T1000 (cell line): Measurements from ENCODE around the gene CNTRL.
"Not testable (repeated sequence)": the region's sequence is repeated elsewhere in the genome, so short reads cannot be mapped to it uniquely, and the experiment has no call there.

Source experiments
- DNase-seq: peaks from one replicate; lab custom pipeline; 2025; ENCODE audit warnings: mixed read lengths; lab: John Stamatoyannopoulos, UW

Gene CNTRL

DNA sequence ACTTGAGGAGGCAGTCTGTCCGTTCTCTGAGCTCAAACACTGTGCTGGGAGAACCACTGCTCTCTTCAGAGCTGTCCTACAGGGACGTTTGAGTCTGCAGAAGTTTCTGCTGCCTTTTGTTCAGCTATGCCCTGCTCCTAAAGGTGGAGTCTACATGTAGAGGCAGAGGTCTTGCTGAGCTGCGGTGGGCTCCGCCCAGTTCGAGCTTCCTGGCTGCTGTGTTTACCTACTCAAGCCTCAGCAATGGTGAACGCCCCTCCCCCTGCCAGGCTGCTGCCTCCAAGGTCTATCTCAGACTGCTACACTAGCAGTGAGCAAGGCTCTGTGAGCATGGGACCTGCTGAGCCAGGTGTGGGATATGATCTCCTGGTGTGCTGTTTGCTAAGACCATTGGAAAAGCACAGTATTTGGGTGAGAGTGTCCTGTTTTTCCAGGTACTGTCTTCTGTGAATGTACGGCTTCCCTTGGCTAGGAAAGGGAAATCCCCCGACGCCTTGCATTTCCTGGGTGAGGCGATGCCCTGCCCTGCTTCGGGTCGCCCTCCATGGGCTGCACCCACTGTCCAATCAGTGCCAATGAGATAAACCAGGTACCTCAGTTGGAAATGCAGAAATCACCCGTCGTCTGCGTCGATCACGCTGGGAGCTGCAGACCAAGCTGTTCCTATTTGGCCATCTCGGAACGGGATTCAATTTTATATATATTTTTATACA lies 58.5 kb downstream of the CNTRL start:
- no peak for DNase-seq

DNA sequence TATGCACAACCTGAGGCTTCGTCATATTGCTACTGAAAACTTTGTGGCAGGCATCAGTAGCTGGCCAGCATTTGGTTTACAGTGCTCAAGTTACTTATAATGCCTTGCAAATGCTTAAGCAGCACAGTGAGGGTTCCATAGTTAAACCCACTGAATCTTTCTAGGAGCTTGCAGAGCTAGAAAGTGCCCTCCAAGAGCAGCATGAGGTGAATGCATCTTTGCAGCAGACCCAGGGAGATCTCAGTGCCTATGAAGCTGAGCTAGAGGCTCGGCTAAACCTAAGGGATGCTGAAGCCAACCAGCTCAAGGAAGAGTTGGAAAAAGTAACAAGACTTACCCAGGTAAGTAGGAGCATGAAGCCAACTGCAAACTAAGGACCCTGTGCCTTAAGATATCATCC lies 60.9 kb downstream of the CNTRL start:
- DNase-seq = no peak

DNA sequence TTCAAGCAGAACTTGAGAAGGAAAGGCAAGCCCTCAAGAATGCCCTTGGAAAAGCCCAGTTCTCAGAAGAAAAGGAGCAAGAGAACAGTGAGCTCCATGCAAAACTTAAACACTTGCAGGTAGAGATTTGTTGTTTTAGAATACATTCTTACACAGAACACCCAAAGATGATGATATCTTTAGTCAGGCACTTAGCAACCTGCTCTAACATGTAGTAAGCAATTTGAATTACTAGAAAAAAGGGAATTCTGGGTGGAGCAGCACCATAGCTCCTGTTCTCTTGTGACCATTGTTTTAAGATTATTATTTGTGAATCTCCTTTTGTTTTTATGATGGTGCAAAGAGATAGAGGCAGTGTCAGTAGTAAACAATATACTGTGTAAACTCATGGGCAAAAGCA lies 63.8 kb downstream of the CNTRL start:
- no peak for DNase-seq

DNA sequence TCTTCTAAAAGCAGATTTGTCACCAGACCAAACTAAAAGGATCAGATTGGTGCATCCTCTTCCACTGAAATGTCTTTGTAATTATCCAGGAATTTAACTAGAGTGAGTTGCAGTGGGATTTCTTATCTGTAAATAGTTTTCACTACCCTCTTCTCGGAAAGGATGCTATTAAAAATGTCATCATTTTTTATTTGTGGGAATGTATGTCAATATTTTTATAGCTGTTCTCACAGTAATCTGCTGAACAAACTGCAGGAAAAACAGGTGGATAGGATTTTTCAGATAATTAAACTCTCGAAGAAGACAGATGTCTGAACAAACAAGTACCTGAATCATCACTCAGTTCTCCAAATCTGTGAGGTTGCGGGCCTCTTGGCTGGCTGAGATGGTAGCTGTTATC lies 64.2 kb downstream of the CNTRL start:
- DNase-seq = no peak

DNA sequence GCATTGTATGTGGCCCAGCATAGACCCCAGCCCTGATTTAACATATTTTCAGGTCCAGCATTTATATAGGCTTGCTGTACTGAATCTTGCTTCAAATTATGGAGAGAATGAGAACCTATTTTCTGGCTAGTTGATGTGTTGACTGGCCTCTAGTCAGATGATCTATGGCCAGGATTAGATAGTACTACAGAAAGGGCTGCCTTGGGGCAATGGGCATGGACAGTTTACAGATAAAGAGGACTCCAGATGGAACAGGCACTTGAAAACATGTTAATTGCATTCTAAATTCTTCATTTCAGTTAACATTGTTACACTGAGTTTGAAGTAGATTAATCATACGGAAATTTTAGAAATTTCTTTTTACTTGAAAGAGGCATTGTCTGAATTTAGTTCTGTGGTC lies 65.4 kb downstream of the CNTRL start:
- DNase-seq = no peak

DNA sequence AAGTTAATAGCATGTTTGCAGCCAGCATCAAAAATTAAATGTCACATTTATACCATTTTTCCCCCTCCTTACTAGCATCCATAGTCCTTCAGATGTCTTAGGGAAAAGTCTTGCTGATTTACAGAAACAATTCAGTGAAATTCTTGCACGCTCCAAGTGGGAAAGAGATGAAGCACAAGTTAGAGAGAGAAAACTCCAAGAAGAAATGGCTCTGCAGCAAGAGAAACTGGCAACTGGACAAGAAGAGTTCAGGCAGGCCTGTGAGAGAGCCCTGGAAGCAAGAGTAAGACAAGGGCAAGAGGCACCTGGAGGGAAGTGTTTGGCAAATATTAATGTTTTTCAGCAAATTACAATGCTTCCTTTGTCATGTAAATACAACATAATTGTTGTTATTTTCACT lies 66.6 kb downstream of the CNTRL start:
- DNase-seq = no peak

DNA sequence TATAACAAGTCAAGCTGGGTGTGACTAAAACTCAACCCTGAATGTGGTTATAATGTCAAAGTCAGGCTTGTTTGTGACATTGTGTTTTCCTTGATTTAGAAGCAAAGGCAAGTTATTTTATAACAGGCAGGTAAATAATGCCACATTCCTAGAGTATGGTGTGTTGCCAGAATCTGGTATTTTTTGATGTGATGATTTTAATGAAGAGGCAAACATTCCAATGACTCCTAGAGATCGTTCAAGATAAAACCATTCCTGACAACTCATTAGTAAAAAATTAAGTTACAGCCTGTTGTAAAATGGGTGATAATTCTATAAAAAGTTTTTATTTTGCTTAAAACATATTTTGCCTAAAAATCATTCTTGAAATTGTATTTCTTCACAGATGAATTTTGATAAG lies 67.0 kb downstream of the CNTRL start:
- no peak for DNase-seq

DNA sequence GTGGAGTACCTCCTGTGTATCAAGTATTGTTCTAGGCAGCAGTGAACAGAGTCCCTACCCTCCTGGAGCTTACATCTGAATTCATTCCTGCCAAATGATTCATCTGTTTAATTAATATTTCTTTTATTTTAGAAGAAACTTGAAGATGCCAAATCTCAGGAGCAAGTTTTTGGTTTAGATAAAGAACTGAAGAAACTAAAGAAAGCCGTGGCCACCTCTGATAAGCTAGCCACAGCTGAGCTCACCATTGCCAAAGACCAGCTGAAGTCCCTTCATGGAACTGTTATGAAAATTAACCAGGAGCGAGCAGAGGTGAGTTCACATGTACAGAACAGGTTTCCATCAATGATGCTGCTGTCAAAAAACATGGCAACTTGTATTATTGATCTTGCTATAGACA lies 69.0 kb downstream of the CNTRL start:
- DNase-seq = no peak

DNA sequence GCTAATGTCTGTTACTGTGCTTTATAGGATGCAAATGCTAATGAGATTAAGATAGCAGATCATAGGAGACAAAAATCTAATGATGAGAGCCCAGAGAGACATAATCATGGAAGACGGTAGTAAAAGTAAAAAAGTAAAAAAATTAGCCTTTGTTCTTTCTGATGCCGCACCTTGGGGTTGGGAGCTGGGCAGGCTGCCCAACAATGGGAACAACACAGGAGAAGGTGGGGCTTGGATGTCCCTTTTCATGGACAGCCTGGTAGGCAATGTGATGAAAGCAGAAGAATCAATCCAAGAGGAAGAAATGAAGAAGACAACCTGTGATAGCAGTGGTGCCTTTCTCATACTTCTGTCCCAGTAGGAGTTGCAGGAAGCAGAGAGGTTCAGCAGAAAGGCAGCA lies 69.7 kb downstream of the CNTRL start:
- DNase-seq = no peak

DNA sequence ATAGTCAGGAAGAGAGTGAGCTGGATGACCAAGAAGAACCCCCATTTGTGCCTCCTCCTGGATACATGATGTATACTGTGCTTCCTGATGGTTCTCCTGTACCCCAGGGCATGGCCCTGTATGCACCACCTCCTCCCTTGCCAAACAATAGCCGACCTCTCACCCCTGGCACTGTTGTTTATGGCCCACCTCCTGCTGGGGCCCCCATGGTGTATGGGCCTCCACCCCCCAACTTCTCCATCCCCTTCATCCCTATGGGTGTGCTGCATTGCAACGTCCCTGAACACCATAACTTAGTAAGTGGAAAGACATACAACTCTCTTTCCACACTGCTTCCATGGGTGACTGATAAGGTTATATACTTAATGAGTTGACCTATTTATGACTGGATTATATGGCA lies 75.4 kb downstream of the CNTRL start:
- no peak for DNase-seq

DNA sequence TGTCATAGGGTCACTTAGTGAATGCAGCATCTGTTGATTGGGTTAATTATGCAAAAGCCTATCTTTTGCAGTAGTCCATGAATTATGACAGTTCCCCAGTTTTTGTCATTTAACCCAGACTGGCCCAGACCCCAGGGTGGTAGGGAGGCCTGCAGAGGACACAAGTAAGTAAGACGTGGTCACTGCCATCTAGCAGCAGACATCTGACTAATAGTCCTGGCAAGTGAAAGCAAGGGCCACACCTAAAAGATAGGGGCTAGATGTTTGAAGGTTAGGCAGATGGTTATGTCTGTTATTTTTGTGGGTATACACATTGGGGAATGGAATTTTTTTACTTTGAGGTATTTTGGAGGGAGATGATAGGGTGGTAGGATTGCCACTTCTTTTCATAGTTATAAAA lies 78.9 kb downstream of the CNTRL start:
- no peak for DNase-seq

DNA sequence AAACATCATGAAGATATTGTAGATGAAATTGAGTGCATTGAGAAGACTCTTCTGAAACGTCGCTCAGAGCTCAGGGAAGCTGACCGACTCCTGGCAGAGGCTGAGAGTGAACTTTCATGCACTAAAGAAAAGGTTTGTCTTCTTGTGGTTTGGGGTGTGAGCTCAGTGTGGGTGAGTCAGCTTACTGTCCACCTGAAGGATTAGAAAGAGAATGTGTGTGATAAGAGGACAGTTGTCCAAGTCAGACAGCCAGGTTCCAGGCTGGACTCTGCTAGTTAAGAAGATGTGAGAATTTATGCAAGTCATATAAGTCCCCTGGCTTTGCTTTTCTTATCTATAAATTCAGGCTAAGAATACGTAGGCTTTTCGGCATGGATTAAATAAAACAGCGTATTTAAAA lies 80.0 kb downstream of the CNTRL start:
- DNase-seq = no peak

DNA sequence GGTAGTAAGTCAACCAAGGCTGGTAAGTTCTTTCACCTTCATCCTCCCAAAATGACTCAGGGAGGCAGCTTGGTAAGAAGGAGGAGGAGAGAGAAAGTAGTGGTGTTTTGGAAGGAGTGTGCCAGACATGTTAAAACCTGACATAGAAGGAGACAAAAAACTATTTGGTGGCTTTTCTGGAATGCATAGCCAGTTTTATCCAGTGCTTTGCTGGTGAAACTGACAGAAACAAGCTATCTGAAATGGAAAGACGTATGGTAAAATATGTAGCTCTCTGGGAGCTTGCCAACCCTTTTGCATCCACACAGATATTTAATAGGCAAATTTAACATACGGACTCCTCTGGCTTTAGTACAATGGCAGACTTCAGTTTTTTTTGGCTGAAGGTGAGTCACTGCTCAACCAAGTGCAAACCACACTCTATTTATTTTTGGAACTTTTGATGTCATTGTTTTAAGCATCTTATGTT lies 81.5 kb downstream of the CNTRL start:
- DNase-seq = no peak

DNA sequence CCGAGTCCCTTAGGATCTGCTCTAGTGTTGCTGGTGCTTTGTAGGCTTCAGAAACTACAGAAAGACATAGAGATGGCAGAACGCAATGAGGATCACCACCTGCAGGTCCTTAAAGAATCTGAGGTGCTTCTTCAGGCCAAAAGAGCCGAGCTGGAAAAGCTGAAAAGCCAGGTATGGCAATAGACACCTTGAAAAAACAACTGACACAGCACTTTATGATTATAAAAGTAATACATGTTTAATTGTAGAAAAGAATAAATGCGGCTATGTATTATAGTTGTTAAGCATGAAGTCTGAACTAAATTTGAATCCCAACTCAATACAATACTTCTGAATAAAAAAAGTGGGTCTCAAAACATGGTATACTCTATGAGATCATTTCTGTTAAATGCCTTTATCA lies 83.2 kb downstream of the CNTRL start:
- DNase-seq = no peak

DNA sequence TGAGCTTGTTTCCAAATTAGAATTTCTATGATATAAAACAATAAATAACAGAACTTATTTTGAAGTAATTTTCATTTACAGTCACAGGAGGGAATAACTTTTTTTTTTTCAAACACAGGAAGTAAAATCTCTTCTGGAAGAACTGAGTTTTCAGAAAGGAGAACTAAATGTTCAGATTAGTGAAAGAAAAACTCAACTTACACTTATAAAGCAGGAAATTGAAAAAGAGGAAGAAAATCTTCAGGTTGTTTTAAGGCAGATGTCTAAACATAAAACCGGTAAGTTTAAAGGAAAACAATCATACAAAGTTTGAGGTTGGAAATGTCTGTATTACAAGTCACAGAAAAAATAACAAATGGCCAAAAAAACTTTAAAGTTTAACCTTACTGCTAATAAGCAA lies 85.3 kb downstream of the CNTRL start:
- DNase-seq = no peak

DNA sequence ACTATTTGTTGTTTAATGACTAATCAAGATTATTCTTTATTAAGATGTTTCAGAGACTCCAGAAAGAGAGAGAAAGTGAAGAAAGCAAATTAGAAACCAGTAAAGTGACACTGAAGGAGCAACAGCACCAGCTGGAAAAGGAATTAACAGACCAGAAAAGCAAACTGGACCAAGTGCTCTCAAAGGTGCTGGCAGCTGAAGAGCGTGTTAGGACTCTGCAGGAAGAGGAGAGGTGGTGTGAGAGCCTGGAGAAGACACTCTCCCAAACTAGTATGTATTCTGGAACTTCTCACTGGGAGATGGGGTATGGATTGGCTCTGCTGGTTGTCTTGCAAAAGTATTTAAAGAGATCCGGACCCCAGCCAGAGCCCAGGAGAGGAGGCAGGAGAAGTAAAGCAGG lies 93.3 kb downstream of the CNTRL start:
- DNase-seq = no peak

DNA sequence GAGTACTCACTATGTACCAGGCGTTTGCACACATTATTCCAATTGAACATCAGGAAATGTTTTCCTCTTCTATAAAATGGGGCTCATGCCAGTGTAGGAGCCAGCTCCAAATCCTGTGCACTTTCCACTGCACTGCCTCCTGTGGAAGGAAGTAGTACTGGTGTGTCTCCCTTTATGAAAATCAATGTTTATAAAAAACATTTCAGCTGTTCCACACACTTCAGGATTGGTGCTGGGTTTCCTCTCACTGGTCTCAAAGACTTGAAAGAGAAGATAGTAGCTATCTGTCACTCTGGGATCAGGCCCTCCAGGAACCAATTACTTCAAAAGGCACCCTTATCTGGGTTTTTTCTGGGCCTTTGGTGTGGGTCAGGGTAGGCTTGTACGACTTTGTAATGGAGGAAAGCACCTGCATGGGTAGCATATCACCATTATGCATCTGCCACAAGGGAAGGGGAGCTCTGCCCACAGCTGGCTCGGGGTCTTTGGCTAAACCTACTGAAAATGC lies 94.4 kb downstream of the CNTRL start:
- DNase-seq = no peak

DNA sequence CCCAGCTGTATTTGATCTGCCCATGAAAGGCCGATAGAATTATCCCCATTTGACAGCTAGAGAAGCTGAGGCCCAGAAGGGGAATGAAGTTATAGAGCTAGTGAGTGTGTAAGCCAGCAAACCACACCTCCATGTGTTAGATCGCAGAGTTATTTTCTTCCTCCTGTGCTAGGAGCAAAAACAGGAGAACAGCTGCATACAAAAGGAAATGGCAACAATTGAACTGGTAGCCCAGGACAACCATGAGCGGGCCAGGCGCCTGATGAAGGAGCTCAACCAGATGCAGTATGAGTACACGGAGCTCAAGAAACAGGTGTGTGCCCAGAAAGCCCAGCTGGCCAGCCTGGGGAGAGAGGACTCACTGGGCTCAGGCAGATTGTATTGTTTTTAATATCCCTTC lies 96.5 kb downstream of the CNTRL start:
- no peak for DNase-seq

DNA sequence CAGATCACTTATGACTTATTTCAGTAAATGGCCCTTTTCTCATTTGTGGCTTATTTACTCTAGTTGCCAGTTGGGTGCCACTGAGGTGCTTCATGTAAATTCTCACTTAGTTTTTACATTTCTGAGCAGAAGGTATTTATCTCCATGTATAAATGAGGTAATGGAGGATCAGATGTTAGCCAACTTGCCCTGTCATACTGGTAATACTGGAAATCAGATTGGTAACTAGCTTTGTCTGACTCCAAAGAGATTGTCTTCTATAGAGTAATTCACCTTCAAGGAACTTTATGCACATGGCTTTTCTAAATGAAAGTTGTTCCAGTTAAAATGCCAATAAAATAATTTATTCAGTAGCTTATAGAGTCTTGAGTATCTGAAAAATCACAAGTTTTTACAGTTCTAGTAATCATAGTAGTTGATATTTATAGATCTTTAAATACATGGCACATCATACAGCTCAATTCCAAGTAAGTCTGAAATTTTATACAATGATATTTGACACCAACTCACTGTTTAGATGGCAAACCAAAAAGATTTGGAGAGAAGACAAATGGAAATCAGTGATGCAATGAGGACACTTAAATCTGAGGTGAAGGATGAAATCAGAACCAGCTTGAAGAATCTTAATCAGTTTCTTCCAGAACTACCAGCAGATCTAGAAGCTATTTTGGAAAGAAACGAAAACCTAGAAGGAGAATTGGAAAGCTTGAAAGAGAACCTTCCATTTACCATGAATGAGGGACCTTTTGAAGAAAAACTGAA lies 98.2 kb downstream of the CNTRL start:
- DNase-seq = no peak

DNA sequence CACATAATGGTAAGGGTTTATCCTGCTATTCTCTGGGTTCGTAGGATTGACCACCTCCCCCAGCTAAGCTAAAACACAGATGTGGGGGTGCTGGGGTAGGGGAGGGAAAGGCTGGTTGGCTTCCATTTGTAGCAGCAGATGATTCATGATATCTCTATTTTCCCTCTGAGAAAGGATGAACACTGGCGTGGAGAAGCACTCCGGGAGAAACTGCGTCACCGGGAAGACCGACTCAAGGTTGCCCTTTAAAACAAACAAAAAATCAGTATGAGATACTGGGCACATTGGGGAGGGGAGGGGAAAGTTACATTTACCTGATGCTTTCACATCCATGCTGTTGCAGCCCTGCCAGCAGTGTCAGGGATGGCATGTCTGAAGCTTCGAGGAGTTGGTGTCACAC lies 98.7 kb downstream of the CNTRL start:
- DNase-seq = no peak

DNA sequence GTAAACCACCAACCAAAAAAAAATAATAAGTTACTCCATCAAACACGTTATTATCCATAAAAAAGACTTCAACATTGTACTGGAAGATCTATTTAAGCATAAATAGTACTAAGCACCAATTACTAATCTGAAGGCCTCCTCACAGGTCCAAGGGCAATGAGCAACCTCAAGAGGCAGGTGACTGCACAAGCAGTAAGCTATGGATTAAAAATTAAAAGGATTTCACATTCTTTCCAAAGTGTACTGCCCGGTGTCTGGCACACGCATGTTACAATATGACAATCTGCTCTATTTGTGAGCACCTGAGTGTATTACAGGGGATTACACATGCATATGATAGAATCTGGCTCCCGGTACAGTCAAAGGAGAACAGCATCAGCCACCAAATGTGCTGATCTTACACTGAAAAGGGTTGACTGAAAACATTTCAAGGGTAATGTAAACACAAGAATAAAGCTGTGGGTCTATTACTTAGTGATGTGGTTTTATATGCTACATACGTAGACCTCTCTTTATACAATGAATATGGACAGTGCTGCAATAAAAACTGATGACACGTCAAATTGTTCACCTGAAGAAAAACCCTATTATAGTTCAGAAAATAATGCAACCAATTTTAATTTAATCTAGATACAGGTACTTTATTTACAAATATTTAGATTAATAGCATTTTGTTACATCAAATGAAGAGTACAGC lies 104.1 kb downstream of the CNTRL start:
- DNase-seq = no peak

DNA sequence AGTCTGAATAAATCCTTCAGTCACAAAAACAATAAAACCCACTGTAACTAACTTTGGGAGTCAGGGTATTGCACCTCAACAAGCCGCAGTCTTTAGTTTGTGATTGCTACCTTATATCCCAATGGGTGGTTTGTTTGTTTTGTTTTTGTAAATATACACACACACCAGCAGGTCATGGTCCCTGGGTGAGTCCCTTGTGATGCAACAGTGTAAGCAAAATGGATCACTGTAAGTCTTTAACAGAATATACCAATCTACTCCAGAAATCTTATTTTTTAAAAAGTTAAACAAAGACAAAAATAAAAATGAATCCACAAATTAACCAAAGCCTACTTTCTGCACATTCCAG lies 104.6 kb downstream of the CNTRL start:
- not testable (repeated sequence) for DNase-seq
